ENCODE results near the gene ASAP2.

The ASAP2 gene

DNA sequence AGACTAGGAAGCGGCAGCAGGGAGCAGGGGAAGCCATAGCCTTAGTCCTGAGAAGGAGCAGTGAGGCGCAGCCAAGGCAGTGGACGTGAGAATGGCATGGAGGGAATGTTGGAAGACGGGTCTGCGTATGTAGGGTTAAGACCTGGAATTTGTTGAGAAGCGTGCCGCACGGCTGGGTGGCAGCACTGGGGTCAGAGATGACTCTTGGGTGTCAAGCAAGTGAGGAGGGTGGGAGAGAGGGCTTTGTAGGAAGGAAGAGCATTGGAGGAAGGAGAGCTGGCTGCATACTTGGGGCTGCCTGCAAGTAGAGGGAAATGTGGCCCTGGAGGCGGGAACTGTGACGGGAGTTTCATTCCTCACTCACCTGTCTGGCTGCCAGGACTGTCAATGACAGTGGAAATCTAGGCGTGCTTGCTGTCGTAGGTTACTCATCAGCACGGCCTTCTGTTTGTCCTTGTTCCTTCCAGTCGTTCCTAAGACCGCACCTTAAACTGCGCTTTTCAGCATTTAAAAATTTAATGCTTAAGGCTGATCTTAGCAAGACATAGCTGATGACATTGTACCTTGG is 108.8 kb downstream of the ASAP2 start:
- DNase-seq (ENCODE audit: low read depth in 2 of 2, low spot score in 1 of 2): no peak

DNA sequence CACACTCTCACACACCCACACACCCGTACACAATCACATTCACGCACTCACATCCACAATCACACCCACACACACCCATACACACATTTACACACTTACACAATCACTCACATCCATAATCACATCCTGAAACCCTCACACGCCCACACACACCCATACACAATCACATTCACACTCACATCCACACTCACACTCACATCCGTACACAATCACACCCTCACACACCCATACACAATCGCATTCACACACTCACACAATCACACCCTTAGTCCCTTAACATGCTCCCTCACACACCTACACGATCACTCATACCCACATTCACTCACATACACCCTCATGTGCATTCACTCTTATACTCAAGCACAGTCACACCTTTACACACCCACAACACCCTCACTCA is 110.9 kb downstream of the ASAP2 start:
- no peak for DNase-seq (ENCODE audit: low read depth in 2 of 2, low spot score in 1 of 2)

DNA sequence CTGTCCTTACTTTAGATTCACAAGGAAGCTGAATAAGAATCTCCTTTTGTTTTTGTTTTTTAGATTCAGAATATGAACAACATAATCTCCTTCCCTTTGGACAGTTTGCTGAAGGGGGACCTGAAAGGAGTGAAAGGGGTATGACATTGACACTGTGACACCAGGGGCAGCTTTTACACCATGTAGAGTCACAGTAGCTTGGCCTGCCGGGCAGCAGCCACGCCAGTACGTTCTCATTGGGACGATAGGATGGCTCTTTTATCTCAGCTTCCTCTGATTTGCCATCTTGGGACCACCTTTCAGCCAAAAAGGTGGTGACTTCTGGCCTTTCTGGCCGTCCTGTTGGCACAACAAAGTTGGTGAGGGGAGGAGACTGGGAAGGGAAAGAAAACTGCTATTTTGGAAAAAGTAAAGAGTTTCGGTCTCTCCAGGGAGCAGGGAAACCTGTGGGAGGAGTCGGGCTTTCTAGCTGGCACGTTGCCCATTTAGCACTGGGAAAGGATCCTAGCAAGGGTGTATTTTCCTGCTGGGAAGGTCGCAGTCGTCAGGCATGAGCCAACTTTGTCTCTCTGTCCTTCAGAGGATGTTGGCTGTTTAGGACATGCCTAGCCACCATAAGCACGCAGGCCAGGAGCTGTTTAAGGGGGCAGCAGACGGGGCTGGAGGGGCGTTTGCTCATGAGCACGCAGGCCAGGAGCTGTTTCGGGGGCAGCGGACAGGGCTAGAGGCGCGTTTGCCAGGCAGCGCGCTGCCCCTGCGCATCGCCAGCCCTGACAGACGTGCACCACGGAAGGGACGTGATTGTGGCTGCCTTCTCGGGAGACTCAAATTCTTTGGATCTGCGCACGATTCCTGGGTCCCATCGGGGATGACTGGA is 112.1 kb downstream of the ASAP2 start:
- DNase-seq (ENCODE audit: low read depth in 2 of 2, low spot score in 1 of 2): no peak

DNA sequence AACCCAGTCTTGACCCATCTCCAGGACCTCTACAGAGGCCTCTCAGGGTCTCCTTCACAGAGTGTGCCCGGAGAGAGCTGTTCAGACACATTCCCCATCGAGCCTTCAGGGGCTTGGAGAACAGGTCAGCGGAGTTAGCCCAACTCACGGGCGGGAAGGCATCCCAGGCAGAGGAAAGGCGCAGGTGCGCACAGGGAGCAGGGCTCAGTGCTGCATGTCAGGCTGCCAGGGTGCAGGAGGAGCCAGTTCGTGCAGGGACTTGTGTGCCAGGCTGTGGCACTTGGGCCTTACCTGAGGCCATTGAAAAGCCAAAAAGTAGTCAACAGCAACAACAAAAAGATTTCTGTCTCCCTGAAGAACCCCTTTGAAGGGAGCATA is 112.7 kb downstream of the ASAP2 start:
- no peak for DNase-seq (ENCODE audit: low read depth in 2 of 2, low spot score in 1 of 2)

DNA sequence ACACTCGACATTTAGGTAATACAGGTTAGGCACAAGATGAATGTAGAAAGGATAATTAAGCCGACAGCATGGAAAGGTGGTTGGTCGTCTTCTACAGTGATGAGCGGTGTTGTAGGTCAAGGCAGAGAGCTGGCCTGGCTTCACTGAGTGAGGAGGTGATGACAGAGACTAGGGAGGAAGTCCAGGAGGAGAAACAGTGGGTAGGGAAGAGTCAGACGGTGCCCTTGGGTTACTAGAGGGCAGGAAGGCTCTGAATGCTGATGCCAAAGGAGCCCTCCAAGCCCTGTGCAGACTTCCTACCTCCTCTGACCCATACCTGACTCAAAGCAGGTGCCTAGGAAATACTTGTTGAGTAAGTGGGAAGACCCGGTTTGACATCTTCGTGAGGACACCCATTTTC is 116.0 kb downstream of the ASAP2 start:
- DNase-seq (ENCODE audit: low read depth in 2 of 2, low spot score in 1 of 2): no peak

DNA sequence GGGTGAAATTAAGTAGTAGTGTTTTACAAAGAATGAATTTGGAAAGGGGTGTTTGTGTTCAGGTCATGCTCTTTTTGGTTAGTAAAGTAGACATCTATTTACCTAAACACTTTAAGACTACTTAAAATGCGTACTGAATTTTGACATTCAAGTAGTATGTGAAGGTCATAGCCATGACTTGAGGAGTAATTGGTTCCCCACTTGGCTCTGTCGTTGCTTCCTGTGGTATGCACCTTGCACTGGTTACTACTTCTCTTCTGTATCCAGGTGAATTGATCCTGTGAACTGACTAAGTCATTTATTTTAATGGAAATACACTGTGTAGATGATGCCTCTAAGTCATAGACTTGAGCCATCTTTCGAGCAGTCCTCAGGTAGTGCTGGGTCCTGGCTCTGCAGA is 118.8 kb downstream of the ASAP2 start:
- DNase-seq (ENCODE audit: low read depth in 2 of 2, low spot score in 1 of 2): no peak

DNA sequence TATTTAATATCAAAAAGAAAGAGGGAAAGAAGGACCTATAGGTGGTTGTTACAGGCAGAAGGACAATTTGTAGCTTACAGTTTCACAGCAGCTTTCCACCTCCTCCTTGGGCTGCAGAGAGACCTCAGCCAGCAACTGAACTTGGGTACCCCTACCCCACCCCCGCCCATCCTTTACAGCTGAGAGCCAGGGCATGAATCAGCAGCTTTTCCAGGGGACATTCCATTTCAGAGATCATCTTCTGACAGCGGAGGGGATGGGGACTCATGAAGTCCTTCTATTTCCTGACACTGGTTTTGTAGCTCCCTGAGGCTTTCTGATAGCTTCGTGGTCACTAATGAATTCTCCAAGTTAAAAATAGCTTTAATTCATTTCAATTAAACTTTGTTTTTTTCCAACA is 120.4 kb downstream of the ASAP2 start:
- DNase-seq (ENCODE audit: low read depth in 2 of 2, low spot score in 1 of 2): no peak

DNA sequence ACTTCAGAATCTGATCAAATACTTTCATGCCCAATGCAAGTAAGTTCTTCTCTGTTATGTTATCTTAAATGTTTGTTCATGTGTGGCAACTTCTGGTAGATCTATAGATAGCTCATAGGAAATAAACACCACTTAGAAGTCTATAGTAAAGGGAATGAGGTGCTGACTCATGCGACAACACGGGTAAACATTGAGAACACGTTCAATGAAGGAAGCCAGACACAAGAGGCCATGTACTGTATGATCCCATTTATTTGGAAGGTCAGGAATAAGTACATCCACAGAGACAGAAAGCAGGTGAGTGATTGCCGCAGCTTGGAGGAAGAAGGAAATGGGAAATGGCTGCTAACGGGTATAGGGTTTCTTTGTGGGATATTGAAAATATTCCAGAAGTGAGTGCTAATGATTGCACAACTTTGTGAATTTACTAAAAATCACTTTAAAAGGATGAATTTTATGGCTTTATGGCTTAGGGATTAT is 121.3 kb downstream of the ASAP2 start:
- no peak for DNase-seq (ENCODE audit: low read depth in 2 of 2, low spot score in 1 of 2)

DNA sequence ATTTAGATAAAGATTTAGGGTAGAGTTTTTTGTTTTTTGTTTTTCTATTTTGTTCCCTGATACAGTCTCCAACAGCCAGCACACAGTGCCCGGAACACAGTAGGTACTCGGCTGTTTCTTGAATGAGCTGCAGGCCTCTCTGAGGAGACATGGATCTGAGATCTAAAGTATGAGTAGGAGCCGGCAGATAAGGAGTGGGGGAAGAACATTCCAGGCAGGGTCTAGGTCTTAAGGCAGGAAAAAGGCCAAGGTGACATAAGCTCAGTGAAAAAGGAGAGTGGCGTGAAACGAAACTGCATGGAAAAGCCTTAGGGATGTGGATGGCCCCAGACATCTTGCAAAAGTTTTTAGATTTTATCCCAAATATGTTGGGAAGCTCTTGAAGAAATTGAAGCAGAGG is 122.3 kb downstream of the ASAP2 start:
- DNase-seq (ENCODE audit: low read depth in 2 of 2, low spot score in 1 of 2): no peak

DNA sequence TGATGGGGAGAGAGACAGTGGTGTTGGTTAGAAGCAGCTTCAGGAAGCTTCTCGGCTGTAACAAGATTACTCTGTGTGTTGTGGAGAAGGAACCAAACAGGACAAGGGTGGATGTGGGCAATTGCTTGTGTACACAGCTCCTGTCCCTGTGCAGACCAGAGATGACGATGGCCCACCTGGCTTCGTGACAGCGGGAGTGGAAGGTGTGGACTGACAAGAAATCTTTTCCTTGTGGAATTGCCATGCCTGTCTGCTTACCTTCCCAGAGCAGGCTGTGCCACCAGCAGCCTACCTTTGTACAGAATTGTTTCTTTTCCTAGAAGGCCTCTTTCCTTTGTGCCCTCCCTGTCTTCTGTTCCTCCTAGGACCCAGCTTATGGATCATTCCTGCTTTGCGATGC is 122.9 kb downstream of the ASAP2 start:
- DNase-seq (ENCODE audit: low read depth in 2 of 2, low spot score in 1 of 2): no peak

DNA sequence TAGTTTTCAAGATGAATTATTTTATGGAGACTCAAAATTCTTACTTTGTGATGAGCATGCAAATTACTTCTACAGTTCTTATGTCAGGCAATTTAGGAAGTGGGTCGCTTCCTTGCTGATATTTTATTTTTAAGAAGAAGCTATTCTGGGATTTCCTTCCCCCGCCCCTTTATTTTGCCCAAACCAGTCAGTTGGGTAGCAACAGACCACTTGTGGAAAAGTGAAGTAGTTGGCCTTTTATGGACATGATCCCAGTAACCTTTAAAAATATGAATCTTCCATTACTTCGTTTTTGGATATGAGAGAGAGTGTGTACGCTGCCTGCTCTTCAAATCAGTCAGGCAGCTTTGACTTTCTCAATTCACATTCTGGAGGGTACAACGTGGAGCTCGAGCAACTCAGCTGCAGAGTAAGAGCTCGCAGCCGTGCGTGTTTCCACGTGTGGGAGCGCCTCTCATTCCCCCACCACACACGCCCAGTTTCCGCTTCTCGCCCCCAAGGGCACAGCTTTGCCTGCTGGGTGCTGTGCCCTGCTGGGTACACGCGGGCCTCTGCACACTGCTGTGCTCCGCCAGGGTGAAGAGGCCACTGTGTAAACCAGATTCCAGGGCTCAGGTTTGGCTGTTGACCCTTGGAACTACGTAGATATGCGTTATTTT is 124.1 kb downstream of the ASAP2 start:
- DNase-seq (ENCODE audit: low read depth in 2 of 2, low spot score in 1 of 2): no peak

DNA sequence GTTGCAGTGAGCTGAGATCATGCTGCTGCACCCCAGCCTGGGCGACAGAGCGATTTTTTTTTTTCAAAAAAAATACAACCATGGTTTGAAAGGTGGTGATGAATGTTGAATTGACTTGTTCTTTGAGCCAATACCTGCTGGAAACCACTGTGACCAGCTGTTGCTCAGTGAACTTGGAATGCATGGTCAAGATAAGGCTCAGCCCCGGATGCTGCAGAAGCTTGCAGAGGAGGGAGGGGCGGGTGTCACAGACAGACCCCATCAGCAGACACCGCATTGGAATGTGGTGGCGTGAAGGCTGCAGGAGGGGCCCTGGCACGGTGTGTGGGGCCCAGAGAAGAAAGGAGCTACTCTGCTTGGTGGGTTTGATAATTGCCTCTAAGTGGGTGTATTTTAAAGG is 125.1 kb downstream of the ASAP2 start:
- no peak for DNase-seq (ENCODE audit: low read depth in 2 of 2, low spot score in 1 of 2)

DNA sequence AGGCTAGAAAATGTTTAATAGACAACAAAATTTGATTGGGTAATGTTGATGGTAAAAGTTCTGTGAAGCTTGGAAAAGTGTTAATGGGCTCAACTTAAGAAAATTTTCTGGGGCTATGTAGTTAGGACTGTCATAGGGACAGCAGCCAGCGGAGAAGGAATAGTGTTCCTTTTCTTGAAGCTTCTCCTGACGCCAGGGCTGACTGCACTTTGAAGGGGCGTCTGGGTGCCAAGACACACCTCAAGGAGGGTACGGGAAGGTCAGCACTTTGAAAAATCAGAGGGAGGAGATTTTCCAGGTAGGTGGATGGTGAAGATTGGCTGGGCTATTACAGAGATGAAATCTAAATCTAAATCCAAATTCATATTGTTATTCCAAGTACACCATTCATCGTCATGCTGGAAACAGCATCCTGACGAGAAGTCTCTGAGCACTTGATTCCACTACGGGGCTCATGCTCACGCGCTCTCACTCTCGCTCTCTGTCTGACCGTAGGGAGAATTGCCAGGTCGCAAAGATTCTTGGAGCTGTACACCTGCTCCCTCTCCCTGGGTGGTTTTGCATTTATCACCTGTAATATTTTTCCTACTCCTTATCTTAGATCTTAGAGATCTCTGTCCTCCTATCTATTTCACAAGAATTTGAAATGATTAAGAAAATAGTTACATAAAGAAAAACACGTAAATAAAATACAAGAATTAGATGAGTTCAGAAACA is 125.7 kb downstream of the ASAP2 start:
- no peak for DNase-seq (ENCODE audit: low read depth in 2 of 2, low spot score in 1 of 2)

DNA sequence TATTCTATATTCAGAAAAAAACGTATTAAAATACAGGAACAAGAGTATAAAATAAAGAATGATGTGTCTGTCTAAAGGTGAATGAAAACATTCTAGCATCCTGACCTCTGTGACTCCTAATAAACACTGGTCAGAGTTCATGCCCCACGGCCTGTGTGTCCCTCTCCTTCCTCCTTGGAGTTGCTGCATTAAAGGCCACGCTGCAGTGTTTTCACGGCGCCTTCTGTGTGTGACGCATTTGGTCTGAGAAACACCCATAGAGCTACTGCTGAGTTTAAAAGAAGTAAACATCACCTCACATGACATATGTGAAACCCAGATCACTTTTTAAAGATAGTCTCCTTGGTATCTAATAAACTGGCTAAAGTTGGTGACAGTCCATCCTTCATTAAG is 126.2 kb downstream of the ASAP2 start:
- no peak for DNase-seq (ENCODE audit: low read depth in 2 of 2, low spot score in 1 of 2)

DNA sequence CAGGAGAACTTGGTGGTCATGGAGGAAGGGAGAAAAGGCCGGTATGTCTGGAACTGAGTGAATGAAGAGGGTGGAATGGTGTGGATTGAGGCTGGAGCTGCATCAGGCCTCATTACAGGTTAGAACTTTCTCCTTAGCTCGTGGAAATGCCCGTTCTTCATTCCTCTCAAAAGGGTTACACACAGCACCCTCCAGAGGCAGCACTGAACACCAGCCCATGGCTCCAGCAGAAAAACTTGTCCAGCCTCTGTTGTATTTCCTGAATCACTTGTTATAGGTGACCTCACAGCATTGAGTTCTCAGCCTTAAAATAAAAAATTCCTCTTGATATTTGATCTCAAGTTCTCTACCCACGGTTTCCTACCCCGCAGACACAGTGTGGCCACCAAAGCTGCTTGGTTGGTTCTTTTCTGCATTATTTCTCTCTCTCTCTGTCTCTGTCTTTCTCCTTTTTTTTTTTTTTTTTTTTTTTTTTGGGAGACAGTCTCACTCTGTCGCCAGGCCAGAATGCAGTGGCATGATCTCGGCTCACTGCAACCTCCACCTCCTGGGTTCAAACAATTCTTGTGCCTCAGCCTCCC is 127.1 kb downstream of the ASAP2 start:
- no peak for DNase-seq (ENCODE audit: low read depth in 2 of 2, low spot score in 1 of 2)

DNA sequence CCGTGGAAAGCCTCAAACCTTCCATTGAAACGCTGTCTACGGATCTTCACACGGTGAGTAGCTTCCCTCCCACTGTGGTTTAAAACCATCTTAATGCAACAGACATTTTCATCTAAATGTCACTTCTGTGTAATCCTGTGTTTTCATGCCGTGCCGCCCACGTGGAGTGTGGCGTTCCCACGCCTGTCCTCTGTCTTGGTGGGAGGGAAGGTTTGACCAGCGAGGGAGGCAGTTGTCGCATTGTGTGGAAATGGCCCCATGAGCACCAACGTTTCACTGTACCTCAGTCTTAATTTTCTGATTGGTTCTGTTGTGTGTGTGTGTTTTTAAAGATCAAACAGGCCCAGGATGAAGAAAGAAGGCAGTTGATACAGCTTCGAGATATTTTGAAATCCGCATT is 128.1 kb downstream of the ASAP2 start:
- no peak for DNase-seq (ENCODE audit: low read depth in 2 of 2, low spot score in 1 of 2)

DNA sequence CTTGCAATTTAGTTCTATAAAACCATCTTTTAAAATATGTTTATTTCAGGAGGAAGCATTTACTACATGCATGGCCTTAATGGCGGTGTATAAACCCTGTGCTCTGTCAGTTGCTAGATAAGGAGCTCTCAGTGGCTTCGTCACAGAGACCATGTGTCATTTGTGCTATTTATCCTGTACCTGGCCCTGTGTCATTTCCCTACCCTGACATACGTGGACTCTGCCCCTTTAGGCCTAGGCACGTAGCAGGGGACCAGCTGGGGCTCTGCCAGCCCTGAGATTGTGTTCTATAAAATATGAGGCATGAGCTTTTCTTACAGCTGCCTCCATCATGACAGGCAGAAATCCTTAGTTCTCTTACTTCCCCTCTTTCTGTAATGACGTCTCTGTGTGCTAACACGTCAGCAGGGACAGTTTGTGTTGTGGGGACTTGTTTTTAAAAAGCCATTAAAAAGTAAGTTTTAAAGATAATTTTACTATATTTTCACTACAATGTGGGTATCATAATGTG is 128.8 kb downstream of the ASAP2 start:
- no peak for DNase-seq (ENCODE audit: low read depth in 2 of 2, low spot score in 1 of 2)

DNA sequence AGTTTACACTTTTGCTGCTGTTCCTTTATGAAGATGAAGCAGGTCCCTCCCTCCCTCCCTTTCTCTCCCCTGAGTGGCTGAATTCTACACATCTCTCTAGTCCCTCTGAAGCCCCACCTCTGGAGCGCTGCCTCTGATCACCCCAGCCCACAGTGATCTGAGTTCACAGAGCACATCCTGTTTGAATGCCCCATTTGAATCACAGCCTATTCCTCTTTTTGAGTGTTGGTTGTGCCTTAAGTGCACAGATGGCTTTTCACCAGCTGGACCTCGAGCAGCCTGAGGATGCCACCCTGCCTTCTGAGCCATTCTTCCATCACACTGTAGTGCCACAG is 129.6 kb downstream of the ASAP2 start:
- DNase-seq (ENCODE audit: low read depth in 2 of 2, low spot score in 1 of 2): no peak

DNA sequence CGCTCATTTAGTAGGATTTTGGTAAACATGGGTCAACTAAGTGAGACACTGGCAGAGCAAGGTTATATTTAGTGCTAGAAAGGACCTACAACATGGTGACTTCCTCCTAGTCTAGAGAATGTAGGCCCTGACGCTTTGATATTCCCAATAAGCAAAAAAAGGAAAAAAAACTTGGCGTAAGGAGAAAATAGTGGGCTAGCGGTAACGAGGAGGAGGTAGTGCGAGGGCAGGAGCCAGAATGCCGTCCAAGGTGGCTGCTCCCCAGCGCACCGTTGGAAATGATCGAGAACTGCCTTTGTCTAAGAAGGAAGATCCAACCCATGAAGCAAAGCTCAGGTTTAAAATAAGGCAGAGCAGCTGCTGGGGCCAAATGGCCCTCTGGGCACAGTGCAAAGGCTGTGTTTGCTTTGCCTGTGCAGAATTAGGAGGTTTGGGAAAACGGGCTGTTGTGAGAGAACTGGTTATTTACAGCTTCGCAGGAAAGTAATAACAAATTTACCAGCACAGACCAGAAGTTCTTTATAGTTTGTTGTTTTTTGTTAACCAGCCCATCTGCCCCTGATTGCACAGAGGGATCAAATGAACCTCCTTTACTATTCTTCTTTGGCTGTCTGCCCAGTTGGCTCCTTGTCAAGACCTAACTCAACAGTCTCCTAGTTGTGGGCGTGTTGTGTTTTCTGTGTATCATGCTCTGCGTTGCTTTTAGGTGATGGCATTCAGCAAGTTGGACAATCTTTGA is 130.1 kb downstream of the ASAP2 start:
- no peak for DNase-seq (ENCODE audit: low read depth in 2 of 2, low spot score in 1 of 2)

DNA sequence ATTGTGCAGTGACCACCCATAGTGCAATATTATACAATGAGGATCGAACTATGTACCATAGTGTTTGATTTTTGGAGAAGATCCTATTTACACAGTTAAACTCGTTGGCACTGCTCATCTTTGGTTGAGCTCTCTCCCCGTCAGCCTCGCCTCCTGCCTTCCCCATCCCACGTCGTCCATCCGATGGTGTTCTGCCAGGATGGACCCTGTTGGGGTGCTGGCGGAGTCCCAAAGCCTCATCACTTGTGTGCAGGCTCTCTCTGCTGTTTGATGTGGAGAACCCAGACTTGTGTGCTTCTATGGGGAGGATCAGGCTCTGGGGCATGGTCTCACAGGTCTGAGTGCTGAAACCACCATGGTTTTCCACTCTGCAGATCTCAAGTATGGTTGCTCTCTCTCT is 131.3 kb downstream of the ASAP2 start:
- no peak for DNase-seq (ENCODE audit: low read depth in 2 of 2, low spot score in 1 of 2)
